ENCODE results near the gene TRABD. TPM values are rescaled to one million over a fixed set of nuclear protein-coding genes. Genes with fewer than 3 reads are reported as not detected.

Gene TRABD
- total RNA-seq, 6 donors from 2014 or later: 32.9 to 88.0 (median 56.3) TPM

Other genes with a start within 250 kb of the TRABD start
- gene PIM3, start 225.1 kb upstream of the TRABD start, total RNA-seq: 100 to 1,000 TPM; 131 to 246 (median 156) TPM
- under 1 TPM in 1 of 6 donors, not detected in 5; 0.06 TPM for gene IL17REL, start 173.1 kb upstream of the TRABD start, total RNA-seq
- not detected for gene TTLL8, start 127.6 kb upstream of the TRABD start, total RNA-seq
- 1 to 10 TPM in 4 of 6 donors, under 1 TPM in 2; 0.78 to 3.1 (median 1.2) TPM for gene MLC1, start 100.5 kb upstream of the TRABD start, total RNA-seq
- gene MOV10L1, start 95.9 kb upstream of the TRABD start, total RNA-seq: 1 to 10 TPM in 3 of 6 donors, under 1 TPM in 2, not detected in 1; 0.47 to 3.1 (median 1.8) TPM
- 10 to 100 TPM in 3 of 6 donors, 1 to 10 TPM in 3; 1.9 to 16.8 (median 7.1) TPM for gene PANX2, start 15.2 kb upstream of the TRABD start, total RNA-seq
- gene SELENOO, start 15.1 kb downstream of the TRABD start, total RNA-seq: 100 to 1,000 TPM in 1 of 6 donors, 10 to 100 TPM in 5; 23.1 to 102 (median 28.9) TPM
- 100 to 1,000 TPM in 2 of 6 donors, 10 to 100 TPM in 4; 43.2 to 216 (median 52.4) TPM for gene TUBGCP6, start 59.1 kb downstream of the TRABD start, total RNA-seq
- 100 to 1,000 TPM in 1 of 6 donors, 10 to 100 TPM in 5; 33.0 to 202 (median 53.1) TPM for gene HDAC10, start 65.4 kb downstream of the TRABD start, total RNA-seq
- 10 to 100 TPM in 3 of 6 donors, 1 to 10 TPM in 3; 3.1 to 19.2 (median 10.1) TPM for gene MAPK12, start 75.8 kb downstream of the TRABD start, total RNA-seq
- gene MAPK11, start 84.5 kb downstream of the TRABD start, total RNA-seq: 10 to 100 TPM in 1 of 6 donors, 1 to 10 TPM in 5; 3.1 to 27.3 (median 8.6) TPM
- gene PLXNB2, start 121.7 kb downstream of the TRABD start, total RNA-seq: 100 to 1,000 TPM; 218 to 407 (median 313) TPM
- 10 to 100 TPM in 5 of 6 donors, 1 to 10 TPM in 1; 9.5 to 24.1 (median 12.7) TPM for gene DENND6B, start 141.1 kb downstream of the TRABD start, total RNA-seq
- 100 to 1,000 TPM in 2 of 6 donors, 10 to 100 TPM in 4; 53.0 to 264 (median 63.8) TPM for gene PPP6R2, start 157.4 kb downstream of the TRABD start, total RNA-seq